Endothelial cell (in vitro differentiated cells): ENCODE measurements around the gene PLXNC1. TPM values are rescaled to one million over a fixed set of nuclear protein-coding genes. Genes with fewer than 3 reads are reported as not detected.

Experiments used
- DNase-seq: peaks from one replicate; pipeline ENCODE4 v3.0.0; 2021; ENCODE audit warnings: low spot score
- H3K27ac Mint-ChIP-seq: one replicate; pipeline ENCODE4 v1.8.0; 2021; ENCODE audit warnings: mixed read lengths, inconsistent platforms; ENCODE audit not compliant: unreplicated experiment
- H3K27me3 Mint-ChIP-seq: one replicate; pipeline ENCODE4 v1.8.0; 2021; ENCODE audit warnings: mild to moderate bottlenecking, moderate library complexity, mixed read lengths, inconsistent platforms; ENCODE audit not compliant: unreplicated experiment
- H3K36me3 Mint-ChIP-seq: one replicate; pipeline ENCODE4 v1.8.0; 2021; ENCODE audit warnings: mild to moderate bottlenecking, low read depth, mixed read lengths, inconsistent platforms; ENCODE audit not compliant: unreplicated experiment
- H3K4me1 Mint-ChIP-seq: one replicate; pipeline ENCODE4 v1.8.0; 2021; ENCODE audit warnings: mild to moderate bottlenecking, mixed read lengths, inconsistent platforms; ENCODE audit not compliant: unreplicated experiment
- H3K4me3 Mint-ChIP-seq: one replicate; pipeline ENCODE4 v1.8.0; 2021; ENCODE audit warnings: mild to moderate bottlenecking, mixed read lengths, inconsistent platforms; ENCODE audit not compliant: unreplicated experiment
- H3K9me3 Mint-ChIP-seq: one replicate; pipeline ENCODE4 v1.8.0; 2021; ENCODE audit warnings: mixed read lengths, inconsistent platforms; ENCODE audit not compliant: unreplicated experiment
- total RNA-seq: library from RNA; stranded (reverse); fragmentation: NEBNext Ultra II Directional; extraction: Animal tissue kit (Norgen Biotek cat#: 25700); gene quantifications from one replicate; pipeline ENCODE4 v1.2.1, GENCODE V29; 2021; ENCODE audit not compliant: unreplicated experiment
- TF ChIP-seq, protein P1 (sequence below): fragments of 200-600 bp; sonication (generic); IDR thresholded peaks from one replicate; pipeline ENCODE4 v1.5.0; 2021; ENCODE audit warnings: antibody characterized with exemption; ENCODE audit not compliant: unreplicated experiment

The PLXNC1 gene
- total RNA-seq, 1 donor from 2014 or later, result 1.1 TPM

DNA sequence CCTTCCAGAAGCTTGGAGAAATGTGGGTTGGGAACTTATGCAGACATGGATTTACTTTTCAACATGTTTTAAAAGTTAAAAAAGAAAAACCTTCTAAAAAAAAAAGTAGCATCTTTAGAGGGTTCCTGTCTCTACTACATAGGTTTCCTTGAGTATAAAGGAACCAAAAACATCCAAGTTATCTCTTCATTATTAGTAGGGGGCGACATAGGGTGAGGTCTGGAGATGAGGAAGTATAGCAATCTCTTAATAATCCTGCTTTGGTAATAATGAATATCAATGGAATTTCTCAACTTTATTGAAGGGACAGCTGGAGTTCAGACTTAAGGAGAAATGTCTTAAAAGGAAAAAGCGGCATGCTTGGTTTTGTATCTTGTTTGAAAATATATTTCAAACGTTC lies 6.5 kb upstream of the PLXNC1 start:
- peaks cover 5% of the 10 kb centered on the region for H3K27me3 Mint-ChIP-seq
- H3K9me3 Mint-ChIP-seq, result no peaks in the 10 kb centered on the region
- TF ChIP-seq, protein P1, sequence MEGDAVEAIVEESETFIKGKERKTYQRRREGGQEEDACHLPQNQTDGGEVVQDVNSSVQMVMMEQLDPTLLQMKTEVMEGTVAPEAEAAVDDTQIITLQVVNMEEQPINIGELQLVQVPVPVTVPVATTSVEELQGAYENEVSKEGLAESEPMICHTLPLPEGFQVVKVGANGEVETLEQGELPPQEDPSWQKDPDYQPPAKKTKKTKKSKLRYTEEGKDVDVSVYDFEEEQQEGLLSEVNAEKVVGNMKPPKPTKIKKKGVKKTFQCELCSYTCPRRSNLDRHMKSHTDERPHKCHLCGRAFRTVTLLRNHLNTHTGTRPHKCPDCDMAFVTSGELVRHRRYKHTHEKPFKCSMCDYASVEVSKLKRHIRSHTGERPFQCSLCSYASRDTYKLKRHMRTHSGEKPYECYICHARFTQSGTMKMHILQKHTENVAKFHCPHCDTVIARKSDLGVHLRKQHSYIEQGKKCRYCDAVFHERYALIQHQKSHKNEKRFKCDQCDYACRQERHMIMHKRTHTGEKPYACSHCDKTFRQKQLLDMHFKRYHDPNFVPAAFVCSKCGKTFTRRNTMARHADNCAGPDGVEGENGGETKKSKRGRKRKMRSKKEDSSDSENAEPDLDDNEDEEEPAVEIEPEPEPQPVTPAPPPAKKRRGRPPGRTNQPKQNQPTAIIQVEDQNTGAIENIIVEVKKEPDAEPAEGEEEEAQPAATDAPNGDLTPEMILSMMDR, result no peak
- no peak for DNase-seq
- H3K4me1 Mint-ChIP-seq, result no peaks in the 10 kb centered on the region
- no peak overlapping the region for H3K4me3 Mint-ChIP-seq
- H3K36me3 Mint-ChIP-seq, result peaks cover 4% of the 10 kb centered on the region
- no peak overlapping the region for H3K27ac Mint-ChIP-seq

DNA sequence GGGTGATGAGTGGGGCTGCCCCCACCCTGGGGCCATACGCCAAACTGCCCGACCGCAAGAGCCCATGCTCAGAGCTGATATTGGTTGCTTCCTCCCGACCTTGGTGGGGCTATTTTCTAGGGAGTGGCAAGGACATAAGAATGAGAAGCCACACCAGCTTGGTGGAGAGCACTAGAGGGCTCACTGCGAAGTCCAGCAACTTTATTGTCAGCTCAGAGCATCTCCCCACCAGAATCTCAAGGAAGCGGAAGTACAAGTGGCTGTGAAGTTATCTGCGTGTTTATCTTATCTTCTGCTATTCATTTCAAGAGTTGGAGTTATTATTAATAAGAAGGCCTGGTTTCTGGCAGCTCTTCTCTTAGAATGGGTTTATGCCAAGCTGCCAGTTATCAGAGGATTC lies 4.9 kb upstream of the PLXNC1 start:
- TF ChIP-seq, protein P1, result no peak
- DNase-seq, result no peak
- Mint-ChIP-seq H3K9me3 (no peaks in the 10 kb centered on the region), H3K4me1 (no peaks in the 10 kb centered on the region), H3K27ac (no peak overlapping the region), H3K36me3 (peaks cover 6% of the 10 kb centered on the region), H3K4me3 (no peak overlapping the region), H3K27me3 (peaks cover 8% of the 10 kb centered on the region)

DNA sequence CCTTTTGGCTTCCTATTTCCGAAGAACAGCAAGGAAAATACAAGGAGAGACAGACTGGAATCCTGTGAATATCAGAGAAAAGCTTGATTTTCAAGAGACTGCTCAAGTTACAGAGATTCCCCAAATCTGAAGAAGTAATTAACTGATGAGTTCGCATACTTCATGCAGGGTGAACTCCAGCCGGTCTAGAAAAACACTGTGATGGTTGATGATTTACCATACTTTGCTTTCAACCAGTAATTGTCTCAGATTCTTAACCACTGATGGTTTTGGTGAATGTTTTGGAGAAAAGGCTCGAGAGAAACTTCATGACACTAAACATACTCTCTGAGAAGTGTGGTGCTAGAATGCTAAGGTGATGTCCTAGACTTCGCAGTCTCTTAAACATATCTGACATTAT lies 4.4 kb upstream of the PLXNC1 start:
- TF ChIP-seq, protein P1, result no peak
- H3K9me3 Mint-ChIP-seq, result no peaks in the 10 kb centered on the region
- no peaks in the 10 kb centered on the region for H3K4me1 Mint-ChIP-seq
- peaks cover 8% of the 10 kb centered on the region for H3K27me3 Mint-ChIP-seq
- DNase-seq, result no peak
- peaks cover 6% of the 10 kb centered on the region for H3K36me3 Mint-ChIP-seq
- H3K27ac Mint-ChIP-seq, result no peak overlapping the region
- no peak overlapping the region for H3K4me3 Mint-ChIP-seq

DNA sequence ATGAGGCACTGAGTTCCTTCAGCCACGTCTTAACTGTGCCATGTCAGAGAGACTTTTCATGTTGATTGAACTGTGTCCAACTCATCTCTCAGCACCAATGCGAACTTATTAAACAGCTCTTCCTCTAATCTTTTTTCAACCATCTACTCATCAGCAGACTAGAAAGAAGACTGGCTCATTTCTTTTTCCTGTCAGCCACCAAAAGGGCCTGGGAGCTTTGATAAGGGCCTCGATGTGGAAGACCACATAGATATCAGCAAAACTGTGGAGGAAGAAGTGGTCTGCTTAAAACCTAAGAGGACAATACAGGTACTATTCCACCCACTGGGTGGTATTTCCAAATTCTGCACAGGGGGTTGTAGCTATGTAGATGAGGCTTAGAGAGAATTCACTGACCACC lies 3.6 kb upstream of the PLXNC1 start:
- Mint-ChIP-seq H3K27ac (no peak overlapping the region), H3K4me1 (no peaks in the 10 kb centered on the region), H3K36me3 (peaks cover 3% of the 10 kb centered on the region), H3K4me3 (no peak overlapping the region), H3K9me3 (no peaks in the 10 kb centered on the region), H3K27me3 (peaks cover 8% of the 10 kb centered on the region)
- DNase-seq, result no peak
- TF ChIP-seq, protein P1, result no peak

DNA sequence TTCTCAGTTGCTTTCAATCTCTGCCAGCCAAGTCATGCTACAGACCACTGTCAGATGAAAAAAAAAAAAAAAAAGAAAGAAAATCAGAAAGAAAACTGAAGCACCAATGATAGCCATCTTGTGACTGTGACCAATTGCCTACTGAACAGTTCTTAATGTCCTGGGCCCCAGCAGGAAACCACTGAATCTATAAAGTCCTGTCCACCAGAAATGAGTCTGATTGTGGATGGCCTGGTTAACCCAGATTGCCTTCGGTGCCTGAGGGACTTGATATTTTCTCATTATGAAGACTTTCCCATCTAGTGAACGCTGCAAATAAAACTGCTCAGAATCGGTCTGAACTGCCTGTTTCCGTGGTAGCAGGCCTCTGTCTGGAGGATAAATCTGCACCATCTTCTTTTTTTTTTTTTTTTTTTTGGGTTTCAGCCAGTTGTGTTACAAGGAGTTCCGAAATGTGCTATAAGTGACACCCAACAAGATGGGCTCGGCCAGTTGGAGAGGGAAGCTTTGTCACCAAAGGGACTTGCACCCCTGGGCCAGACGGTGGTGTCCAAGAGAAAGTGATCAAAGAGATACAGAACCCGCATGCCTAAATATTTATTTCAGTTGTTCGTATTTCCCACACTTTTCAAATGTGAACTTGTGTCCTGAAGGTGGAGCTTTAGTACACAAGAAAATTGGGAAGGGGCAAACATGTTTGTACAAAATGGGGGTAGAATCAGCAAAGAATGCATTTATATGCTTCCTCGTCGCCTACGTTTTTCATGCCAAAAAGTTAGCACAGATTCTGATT lies 3.0 kb upstream of the PLXNC1 start:
- peaks cover 6% of the 10 kb centered on the region for H3K27me3 Mint-ChIP-seq
- TF ChIP-seq, protein P1, result no peak
- H3K4me1 Mint-ChIP-seq, result no peaks in the 10 kb centered on the region
- H3K27ac Mint-ChIP-seq, result no peak overlapping the region
- H3K9me3 Mint-ChIP-seq, result no peaks in the 10 kb centered on the region
- peaks cover 2% of the 10 kb centered on the region for H3K36me3 Mint-ChIP-seq
- DNase-seq, result no peak
- no peak overlapping the region for H3K4me3 Mint-ChIP-seq
